ENCODE data around the gene PXMP4. TPM values are rescaled to one million over a fixed set of nuclear protein-coding genes. Genes with fewer than 3 reads are reported as not detected.

Gene PXMP4
- total RNA-seq, 2 experiments from 2014 or later, result 3.6 to 4.1 TPM

GRCh38 chr20:33753763-33754162, 33.7 kb upstream of the PXMP4 start:
- Histone ChIP-seq H3K4me1 (ENCODE audit: insufficient read depth, low read length) (no peaks in the 10 kb centered on the region), H3K36me3 (ENCODE audit: insufficient read depth, low read length) (peaks cover 30% of the 10 kb centered on the region), H3K9me3 (ENCODE audit: control insufficient read depth in 1 of 2, insufficient read depth in 1 of 2, low read length in 2 of 2) (peaks cover 6 to 7% of the 10 kb centered on the region in 2 experiments), H3K4me3 (ENCODE audit: low read length) (no peak overlapping the region), H3K27ac (ENCODE audit: low read depth in 1 of 2, low read length in 2 of 2) (no peak overlapping the region), H3K27me3 (ENCODE audit: control insufficient read depth in 1 of 2, insufficient read depth in 2 of 2, low read length in 2 of 2) (no peaks in the 10 kb centered on the region)
- no peak overlapping the region for H3K4me3 Mint-ChIP-seq
- no peak for TF ChIP-seq CTCF (IDR thresholded peaks at IDR 0.05)
- H3K27me3 Mint-ChIP-seq, result no peaks in the 10 kb centered on the region
- ChIA-PET POLR2A (no interaction called here), CTCF (no interaction called here)
- peaks cover 69% of the 10 kb centered on the region for H3K36me3 Mint-ChIP-seq (ENCODE audit: low read depth)
- peaks cover 5% of the 10 kb centered on the region for H3K4me1 Mint-ChIP-seq (ENCODE audit: low read depth)
- no peak for ATAC-seq (ENCODE audit: poor library complexity)
- intact Hi-C loops (cut with DNase I, micrococcal nuclease), result no loop called here
- no peak for DNase-seq
- peaks cover 2% of the 10 kb centered on the region for H3K9me3 Mint-ChIP-seq
- H3K27ac Mint-ChIP-seq, result no peak overlapping the region

GRCh38 chr20:33753143-33753542, 33.0 kb upstream of the PXMP4 start:
- H3K4me1 Mint-ChIP-seq (ENCODE audit: low read depth), result peaks cover 5% of the 10 kb centered on the region
- H3K27me3 Mint-ChIP-seq, result no peaks in the 10 kb centered on the region
- POLR2A ChIA-PET, result no interaction called here
- H3K27ac ChIP-seq (ENCODE audit: low read depth in 1 of 2, low read length in 2 of 2), result no peak overlapping the region
- TF ChIP-seq CTCF (IDR thresholded peaks at IDR 0.05), result no peak
- H3K4me1 ChIP-seq (ENCODE audit: insufficient read depth, low read length), result no peaks in the 10 kb centered on the region
- peaks cover 69% of the 10 kb centered on the region for H3K36me3 Mint-ChIP-seq (ENCODE audit: low read depth)
- H3K4me3 ChIP-seq (ENCODE audit: low read length), result no peak overlapping the region
- intact Hi-C loops (cut with DNase I, micrococcal nuclease), result no loop called here
- no peaks in the 10 kb centered on the region for H3K27me3 ChIP-seq (ENCODE audit: control insufficient read depth in 1 of 2, insufficient read depth in 2 of 2, low read length in 2 of 2)
- H3K27ac Mint-ChIP-seq, result no peak overlapping the region
- peaks cover 27% of the 10 kb centered on the region for H3K36me3 ChIP-seq (ENCODE audit: insufficient read depth, low read length)
- CTCF ChIA-PET, result interaction anchor here (0.6 kb wide), 1 partner anchor 68 kb away, joined by 3 read pairs; no protein-coding TSS in a partner anchor
- H3K9me3 Mint-ChIP-seq, result peaks cover 2% of the 10 kb centered on the region
- no peak for ATAC-seq (ENCODE audit: poor library complexity)
- H3K9me3 ChIP-seq (ENCODE audit: control insufficient read depth in 1 of 2, insufficient read depth in 1 of 2, low read length in 2 of 2), result peaks cover 6 to 7% of the 10 kb centered on the region in 2 experiments
- no peak for DNase-seq
- no peak overlapping the region for H3K4me3 Mint-ChIP-seq

GRCh38 chr20:33751775-33752174, 31.7 kb upstream of the PXMP4 start:
- intact Hi-C loops (cut with DNase I, micrococcal nuclease), result no loop called here
- DNase-seq (no peak), ATAC-seq (ENCODE audit: poor library complexity) (no peak)
- no peak for TF ChIP-seq CTCF (IDR thresholded peaks at IDR 0.05)
- Mint-ChIP-seq H3K4me1 (ENCODE audit: low read depth) (peaks cover 5% of the 10 kb centered on the region), H3K4me3 (no peak overlapping the region), H3K27me3 (no peaks in the 10 kb centered on the region), H3K9me3 (no peaks in the 10 kb centered on the region), H3K27ac (no peak overlapping the region), H3K36me3 (ENCODE audit: low read depth) (peaks cover 62% of the 10 kb centered on the region)
- Histone ChIP-seq H3K4me1 (ENCODE audit: insufficient read depth, low read length) (no peaks in the 10 kb centered on the region), H3K27ac (ENCODE audit: low read depth in 1 of 2, low read length in 2 of 2) (no peak overlapping the region), H3K36me3 (ENCODE audit: insufficient read depth, low read length) (peaks cover 23% of the 10 kb centered on the region), H3K27me3 (ENCODE audit: control insufficient read depth in 1 of 2, insufficient read depth in 2 of 2, low read length in 2 of 2) (no peaks in the 10 kb centered on the region), H3K9me3 (ENCODE audit: control insufficient read depth in 1 of 2, insufficient read depth in 1 of 2, low read length in 2 of 2) (peaks cover 0 to under 1% of the 10 kb centered on the region in 2 experiments), H3K4me3 (ENCODE audit: low read length) (no peak overlapping the region)
- ChIA-PET POLR2A (no interaction called here), CTCF (no interaction called here)
